Iris pigment epithelial cell (primary cell): ENCODE data around the gene ADGRL2.
A peak's percentile ranks its signal among the peaks of the same experiment; 100 is the strongest.

Experiments used
- DNase-seq: peaks from one replicate; pipeline ENCODE4 v3.0.0-alpha.2; 2011; ENCODE audit warnings: low read depth

The ADGRL2 gene

GRCh38 chr1:81805537-81806431 is 5.0 kb downstream of the ADGRL2 start:
- no peak for DNase-seq

- no peak for DNase-seq
These were observed 5.7 kb downstream of the ADGRL2 start for GRCh38 chr1:81806432-81806770.

GRCh38 chr1:81808760-81809159 is 8.0 kb downstream of the ADGRL2 start:
- DNase-seq = no peak

- DNase-seq = no peak
These were observed 9.1 kb downstream of the ADGRL2 start for GRCh38 chr1:81809808-81810207.

GRCh38 chr1:81811757-81812371 is 11.1 kb downstream of the ADGRL2 start:
- no peak for DNase-seq

GRCh38 chr1:81812712-81813111 is 12.0 kb downstream of the ADGRL2 start:
- peak; percentile 6 for DNase-seq

GRCh38 chr1:81813691-81814090 is 13.0 kb downstream of the ADGRL2 start:
- DNase-seq = no peak

GRCh38 chr1:81819613-81820012 is 18.9 kb downstream of the ADGRL2 start:
- DNase-seq = no peak

- no peak for DNase-seq
These were observed 20.0 kb downstream of the ADGRL2 start for GRCh38 chr1:81820765-81821164.

- no peak for DNase-seq
These were observed 22.3 kb downstream of the ADGRL2 start for GRCh38 chr1:81823082-81823481.

GRCh38 chr1:81824759-81825158 is 24.0 kb downstream of the ADGRL2 start:
- no peak for DNase-seq

GRCh38 chr1:81827942-81828341 is 27.2 kb downstream of the ADGRL2 start:
- no peak for DNase-seq

- peak; percentile 79 for DNase-seq
These were observed 31.8 kb downstream of the ADGRL2 start for GRCh38 chr1:81832573-81832972.

- DNase-seq = no peak
These were observed 33.0 kb downstream of the ADGRL2 start for GRCh38 chr1:81833722-81834121.

GRCh38 chr1:81834268-81834667 is 33.5 kb downstream of the ADGRL2 start:
- peak; percentile 40 for DNase-seq

GRCh38 chr1:81834921-81835698 is 34.4 kb downstream of the ADGRL2 start:
- DNase-seq = peak; percentile 8

GRCh38 chr1:81836007-81836626 is 35.4 kb downstream of the ADGRL2 start:
- DNase-seq = peak; percentile 4

- DNase-seq = no peak
These were observed 38.0 kb downstream of the ADGRL2 start for GRCh38 chr1:81838600-81839218.

- DNase-seq = no peak
These were observed 40.1 kb downstream of the ADGRL2 start for GRCh38 chr1:81840805-81841204.

- no peak for DNase-seq
These were observed 41.1 kb downstream of the ADGRL2 start for GRCh38 chr1:81841795-81842194.

- DNase-seq = no peak
These were observed 43.7 kb downstream of the ADGRL2 start for GRCh38 chr1:81844477-81844876.

- no peak for DNase-seq
These were observed 45.9 kb downstream of the ADGRL2 start for GRCh38 chr1:81846630-81847029.
